ENCODE data around the gene DAPK2. TPM values are rescaled to one million over a fixed set of nuclear protein-coding genes. Genes with fewer than 3 reads are reported as not detected.

Gene DAPK2
- total RNA-seq, 1 experiment from 2014 or later, result 2.3 TPM

DNA sequence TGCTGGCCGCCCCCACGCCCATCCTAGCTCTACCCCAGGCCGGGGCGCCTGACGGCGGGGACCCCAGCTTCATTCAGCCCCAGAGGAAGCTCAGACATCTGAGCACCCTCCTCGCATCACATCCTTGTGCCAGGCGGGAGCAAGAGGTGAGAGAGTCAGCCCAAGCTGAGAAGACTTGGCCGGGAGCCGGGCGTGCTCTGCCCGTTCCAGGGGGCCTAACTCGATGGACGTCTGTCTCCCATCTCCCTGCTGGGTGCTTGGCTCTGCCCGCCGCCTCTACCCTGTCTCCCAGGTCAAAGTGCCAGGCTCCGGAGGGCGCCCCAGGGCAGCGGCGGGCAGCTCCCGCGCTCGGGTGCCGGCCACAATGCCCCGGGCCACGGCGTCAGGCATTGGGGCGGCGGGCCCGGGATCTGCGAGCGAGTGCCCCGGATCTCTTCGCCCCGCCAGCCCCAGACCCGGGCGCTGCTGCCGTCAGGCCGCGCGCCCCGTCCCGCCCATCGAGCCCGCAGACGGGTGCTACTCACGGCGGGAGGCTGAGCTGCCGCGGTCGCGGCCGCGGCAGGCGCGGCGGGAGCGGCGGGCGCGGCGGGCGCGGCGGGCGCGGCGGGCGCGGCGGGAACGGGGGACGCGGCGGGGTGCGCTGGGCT is 388 bp downstream of the DAPK2 start (continued):
- TF ChIP-seq, protein P1, sequence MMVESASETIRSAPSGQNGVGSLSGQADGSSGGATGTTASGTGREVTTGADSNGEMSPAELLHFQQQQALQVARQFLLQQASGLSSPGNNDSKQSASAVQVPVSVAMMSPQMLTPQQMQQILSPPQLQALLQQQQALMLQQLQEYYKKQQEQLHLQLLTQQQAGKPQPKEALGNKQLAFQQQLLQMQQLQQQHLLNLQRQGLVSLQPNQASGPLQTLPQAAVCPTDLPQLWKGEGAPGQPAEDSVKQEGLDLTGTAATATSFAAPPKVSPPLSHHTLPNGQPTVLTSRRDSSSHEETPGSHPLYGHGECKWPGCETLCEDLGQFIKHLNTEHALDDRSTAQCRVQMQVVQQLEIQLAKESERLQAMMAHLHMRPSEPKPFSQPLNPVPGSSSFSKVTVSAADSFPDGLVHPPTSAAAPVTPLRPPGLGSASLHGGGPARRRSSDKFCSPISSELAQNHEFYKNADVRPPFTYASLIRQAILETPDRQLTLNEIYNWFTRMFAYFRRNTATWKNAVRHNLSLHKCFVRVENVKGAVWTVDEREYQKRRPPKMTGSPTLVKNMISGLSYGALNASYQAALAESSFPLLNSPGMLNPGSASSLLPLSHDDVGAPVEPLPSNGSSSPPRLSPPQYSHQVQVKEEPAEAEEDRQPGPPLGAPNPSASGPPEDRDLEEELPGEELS (CRISPR knock-in tag; IDR thresholded peaks at IDR 0.05), result no peak
- TF ChIP-seq SP1 (CRISPR knock-in tag; conservative IDR thresholded peaks at IDR 0.05) (no peak; the same call in 1 of the 2 replicates), ZNF219 (CRISPR knock-in tag; IDR thresholded peaks at IDR 0.05; ENCODE audit: borderline replicate concordance) (no peak), KAT7 (CRISPR knock-in tag; IDR thresholded peaks at IDR 0.05; ENCODE audit: borderline replicate concordance) (0 out of 2 replicates have a peak, but pooled peaks have one; percentile 59), RELA (CRISPR knock-in tag; IDR thresholded peaks at IDR 0.05; ENCODE audit: borderline replicate concordance) (0 out of 2 replicates have a peak, but pooled peaks have one; percentile 27), SOX15 (CRISPR knock-in tag; IDR thresholded peaks at IDR 0.05) (no peak)
- TF ChIP-seq, protein P2, sequence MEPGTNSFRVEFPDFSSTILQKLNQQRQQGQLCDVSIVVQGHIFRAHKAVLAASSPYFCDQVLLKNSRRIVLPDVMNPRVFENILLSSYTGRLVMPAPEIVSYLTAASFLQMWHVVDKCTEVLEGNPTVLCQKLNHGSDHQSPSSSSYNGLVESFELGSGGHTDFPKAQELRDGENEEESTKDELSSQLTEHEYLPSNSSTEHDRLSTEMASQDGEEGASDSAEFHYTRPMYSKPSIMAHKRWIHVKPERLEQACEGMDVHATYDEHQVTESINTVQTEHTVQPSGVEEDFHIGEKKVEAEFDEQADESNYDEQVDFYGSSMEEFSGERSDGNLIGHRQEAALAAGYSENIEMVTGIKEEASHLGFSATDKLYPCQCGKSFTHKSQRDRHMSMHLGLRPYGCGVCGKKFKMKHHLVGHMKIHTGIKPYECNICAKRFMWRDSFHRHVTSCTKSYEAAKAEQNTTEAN (CRISPR knock-in tag; IDR thresholded peaks at IDR 0.05), result no peak
- TF ChIP-seq, protein P3, sequence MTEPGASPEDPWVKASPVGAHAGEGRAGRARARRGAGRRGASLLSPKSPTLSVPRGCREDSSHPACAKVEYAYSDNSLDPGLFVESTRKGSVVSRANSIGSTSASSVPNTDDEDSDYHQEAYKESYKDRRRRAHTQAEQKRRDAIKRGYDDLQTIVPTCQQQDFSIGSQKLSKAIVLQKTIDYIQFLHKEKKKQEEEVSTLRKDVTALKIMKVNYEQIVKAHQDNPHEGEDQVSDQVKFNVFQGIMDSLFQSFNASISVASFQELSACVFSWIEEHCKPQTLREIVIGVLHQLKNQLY (CRISPR knock-in tag; IDR thresholded peaks at IDR 0.05), result no peak

DNA sequence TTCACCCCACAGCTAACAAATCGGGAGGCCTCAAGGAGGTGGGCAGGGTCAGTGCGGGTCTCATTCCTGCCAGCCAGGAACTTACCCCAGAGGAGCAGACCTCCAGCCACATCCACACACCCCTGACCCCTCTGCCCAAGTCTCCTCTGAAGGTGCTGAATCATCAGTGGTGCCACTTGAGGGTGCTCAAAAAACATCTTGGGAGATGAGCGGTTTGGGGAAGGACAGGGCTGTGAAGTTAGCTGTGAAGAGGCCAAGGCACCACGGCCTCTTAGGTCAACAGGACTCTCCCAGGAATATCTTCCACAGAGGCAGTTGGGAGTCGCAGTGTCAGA is 1.2 kb downstream of the DAPK2 start:
- Mint-ChIP-seq H3K4me3 (peak overlapping the region; percentile 66), H3K27ac (no peak overlapping the region), H3K9me3 (no peaks in the 10 kb centered on the region), H3K4me1 (peaks cover 5% of the 10 kb centered on the region), H3K36me3 (no peaks in the 10 kb centered on the region), H3K27me3 (ENCODE audit: low read depth) (peaks cover 53% of the 10 kb centered on the region)
- ATAC-seq (no peak), DNase-seq (ENCODE audit: low spot score) (no peak)
- ChIA-PET POLR2A (interaction anchor here (1.1 kb wide), 1 partner anchor 185 kb away, joined by 3 read pairs; no protein-coding TSS in a partner anchor), CTCF (interaction anchor here (0.5 to 3.0 kb wide), 11 partner anchors 8 to 435 kb away, joined by 3 to 57 read pairs (median 9); partner anchors contain the start of gene CIAO2A)
- TF ChIP-seq GRHL2 (CRISPR knock-in tag; IDR thresholded peaks at IDR 0.05; ENCODE audit: insufficient replicate concordance, severe bottlenecking) (no peak), CREB1 (CRISPR knock-in tag; IDR thresholded peaks at IDR 0.05) (no peak), KAT7 (CRISPR knock-in tag; IDR thresholded peaks at IDR 0.05; ENCODE audit: borderline replicate concordance) (no peak), CREM (CRISPR knock-in tag; IDR thresholded peaks at IDR 0.05) (no peak), HMGA2 (CRISPR knock-in tag; IDR thresholded peaks at IDR 0.05) (no peak), IRF2 (CRISPR knock-in tag; IDR thresholded peaks at IDR 0.05; ENCODE audit: borderline replicate concordance, low read depth) (no peak), SOX15 (CRISPR knock-in tag; IDR thresholded peaks at IDR 0.05) (no peak), RELA (CRISPR knock-in tag; IDR thresholded peaks at IDR 0.05; ENCODE audit: borderline replicate concordance) (no peak), ELF4 (CRISPR knock-in tag; IDR thresholded peaks at IDR 0.05; ENCODE audit: low read depth) (no peak), ZNF416 (CRISPR knock-in tag; IDR thresholded peaks at IDR 0.05) (no peak), FOXK1 (CRISPR knock-in tag; IDR thresholded peaks at IDR 0.05) (no peak)
- TF ChIP-seq, protein P4, sequence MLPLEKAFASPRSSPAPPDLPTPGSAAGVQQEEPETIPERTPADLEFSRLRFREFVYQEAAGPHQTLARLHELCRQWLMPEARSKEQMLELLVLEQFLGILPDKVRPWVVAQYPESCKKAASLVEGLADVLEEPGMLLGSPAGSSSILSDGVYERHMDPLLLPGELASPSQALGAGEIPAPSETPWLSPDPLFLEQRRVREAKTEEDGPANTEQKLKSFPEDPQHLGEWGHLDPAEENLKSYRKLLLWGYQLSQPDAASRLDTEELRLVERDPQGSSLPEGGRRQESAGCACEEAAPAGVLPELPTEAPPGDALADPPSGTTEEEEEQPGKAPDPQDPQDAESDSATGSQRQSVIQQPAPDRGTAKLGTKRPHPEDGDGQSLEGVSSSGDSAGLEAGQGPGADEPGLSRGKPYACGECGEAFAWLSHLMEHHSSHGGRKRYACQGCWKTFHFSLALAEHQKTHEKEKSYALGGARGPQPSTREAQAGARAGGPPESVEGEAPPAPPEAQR (CRISPR knock-in tag; IDR thresholded peaks at IDR 0.05), result no peak
- TF ChIP-seq, protein P5, sequence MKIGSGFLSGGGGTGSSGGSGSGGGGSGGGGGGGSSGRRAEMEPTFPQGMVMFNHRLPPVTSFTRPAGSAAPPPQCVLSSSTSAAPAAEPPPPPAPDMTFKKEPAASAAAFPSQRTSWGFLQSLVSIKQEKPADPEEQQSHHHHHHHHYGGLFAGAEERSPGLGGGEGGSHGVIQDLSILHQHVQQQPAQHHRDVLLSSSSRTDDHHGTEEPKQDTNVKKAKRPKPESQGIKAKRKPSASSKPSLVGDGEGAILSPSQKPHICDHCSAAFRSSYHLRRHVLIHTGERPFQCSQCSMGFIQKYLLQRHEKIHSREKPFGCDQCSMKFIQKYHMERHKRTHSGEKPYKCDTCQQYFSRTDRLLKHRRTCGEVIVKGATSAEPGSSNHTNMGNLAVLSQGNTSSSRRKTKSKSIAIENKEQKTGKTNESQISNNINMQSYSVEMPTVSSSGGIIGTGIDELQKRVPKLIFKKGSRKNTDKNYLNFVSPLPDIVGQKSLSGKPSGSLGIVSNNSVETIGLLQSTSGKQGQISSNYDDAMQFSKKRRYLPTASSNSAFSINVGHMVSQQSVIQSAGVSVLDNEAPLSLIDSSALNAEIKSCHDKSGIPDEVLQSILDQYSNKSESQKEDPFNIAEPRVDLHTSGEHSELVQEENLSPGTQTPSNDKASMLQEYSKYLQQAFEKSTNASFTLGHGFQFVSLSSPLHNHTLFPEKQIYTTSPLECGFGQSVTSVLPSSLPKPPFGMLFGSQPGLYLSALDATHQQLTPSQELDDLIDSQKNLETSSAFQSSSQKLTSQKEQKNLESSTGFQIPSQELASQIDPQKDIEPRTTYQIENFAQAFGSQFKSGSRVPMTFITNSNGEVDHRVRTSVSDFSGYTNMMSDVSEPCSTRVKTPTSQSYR (CRISPR knock-in tag; IDR thresholded peaks at IDR 0.05), result no peak
- TF ChIP-seq, protein P6, sequence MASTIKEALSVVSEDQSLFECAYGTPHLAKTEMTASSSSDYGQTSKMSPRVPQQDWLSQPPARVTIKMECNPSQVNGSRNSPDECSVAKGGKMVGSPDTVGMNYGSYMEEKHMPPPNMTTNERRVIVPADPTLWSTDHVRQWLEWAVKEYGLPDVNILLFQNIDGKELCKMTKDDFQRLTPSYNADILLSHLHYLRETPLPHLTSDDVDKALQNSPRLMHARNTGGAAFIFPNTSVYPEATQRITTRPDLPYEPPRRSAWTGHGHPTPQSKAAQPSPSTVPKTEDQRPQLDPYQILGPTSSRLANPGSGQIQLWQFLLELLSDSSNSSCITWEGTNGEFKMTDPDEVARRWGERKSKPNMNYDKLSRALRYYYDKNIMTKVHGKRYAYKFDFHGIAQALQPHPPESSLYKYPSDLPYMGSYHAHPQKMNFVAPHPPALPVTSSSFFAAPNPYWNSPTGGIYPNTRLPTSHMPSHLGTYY (CRISPR knock-in tag; IDR thresholded peaks at IDR 0.05), result no peak
- TF ChIP-seq, protein P2 (CRISPR knock-in tag; IDR thresholded peaks at IDR 0.05), result no peak

Measured in WTC11 (cell line).